Vagina (tissue), 2 donors: ENCODE measurements around the gene ALG8.

Experiments
- CTCF ChIP-seq, 3 experiments: fragments of 450-650 bp in 2 of 3; fragments of 200-600 bp in 1 of 3; sonication (generic) in 1 of 3; IDR thresholded peaks; one replicate each; pipeline ENCODE4 v1.5.1; 2017 to 2019; ENCODE audit warnings: antibody characterized with exemption in 3 of 3, mild to moderate bottlenecking in 2 of 3, moderate library complexity in 2 of 3
- POLR2A ChIP-seq, 2 donors: fragments of 450-650 bp; IDR thresholded peaks; one replicate each; pipeline ENCODE4 v1.6.1; 2017; ENCODE audit warnings: antibody characterized with exemption in 2 of 2, mild to moderate bottlenecking in 2 of 2, moderate library complexity in 2 of 2
- POLR2AphosphoS5 ChIP-seq, 2 donors: sonication (generic); formaldehyde crosslinking; IDR thresholded peaks; one replicate each; pipeline ENCODE4 v1.9.0; 2017; ENCODE audit warnings: antibody characterized with exemption in 2 of 2, mild to moderate bottlenecking in 2 of 2, low read depth in 1 of 2; ENCODE audit not compliant: insufficient read depth in 1 of 2

- no peak for TF ChIP-seq POLR2AphosphoS5 (IDR thresholded peaks at IDR 0.05; ENCODE audit: insufficient read depth in 1 of 2, low read depth in 1 of 2)
- TF ChIP-seq CTCF (IDR thresholded peaks at IDR 0.05), result no peak
- TF ChIP-seq POLR2A (IDR thresholded peaks at IDR 0.05), result no peak
Measured at GRCh38 chr11:78164471-78164870, 25.0 kb upstream of the ALG8 start.
